ENCODE data around the gene FUT9.

- TF ChIP-seq RAD21 (IDR thresholded peaks at IDR 0.05; ENCODE audit: low read depth) (no peak), USF1 (IDR thresholded peaks at IDR 0.05) (no peak), FOXM1 (IDR thresholded peaks at IDR 0.05; ENCODE audit: borderline replicate concordance, low read depth) (no peak), EP300 (IDR thresholded peaks at IDR 0.05; ENCODE audit: borderline replicate concordance) (no peak), TAF1 (IDR thresholded peaks at IDR 0.05; ENCODE audit: low read depth) (no peak), MAX (IDR thresholded peaks at IDR 0.05) (no peak), CREB1 (IDR thresholded peaks at IDR 0.05; ENCODE audit: low read depth) (no peak), ZBTB7A (IDR thresholded peaks at IDR 0.05; ENCODE audit: low read depth) (no peak)
Measured at GRCh38 chr6:96065213-96065612, 49.4 kb downstream of the FUT9 start.
